ACC112 (cell line): ENCODE results near the gene PPP1R3G.

ENCODE experiments used
- H2AFZ ChIP-seq: fragments of 200-600 bp; sonication (generic); one replicate; pipeline ENCODE4 v1.6.0; 2017; ENCODE audit warnings: antibody characterized with exemption, low read length; ENCODE audit not compliant: unreplicated experiment
- H3K27ac ChIP-seq: fragments of 200-600 bp; sonication (generic); 2 replicates; pipeline ENCODE4 v1.5.1; 2014; ENCODE audit warnings: low read depth, mild to moderate bottlenecking, antibody characterized with exemption, low read length, moderate library complexity
- H3K27me3 ChIP-seq: fragments of 200-600 bp; sonication (generic); 2 replicates; pipeline ENCODE4 v1.6.1; 2014; ENCODE audit warnings: mild to moderate bottlenecking, antibody characterized with exemption, low read length, moderate library complexity, mixed read lengths; ENCODE audit not compliant: insufficient read depth
- H3K36me3 ChIP-seq: fragments of 200-600 bp; sonication (generic); 2 replicates; pipeline ENCODE4 v1.6.1; 2016; ENCODE audit warnings: mild to moderate bottlenecking, antibody characterized with exemption, low read length, moderate library complexity, mixed read lengths; ENCODE audit not compliant: insufficient read depth
- H3K4me1 ChIP-seq: fragments of 200-600 bp; sonication (generic); one replicate; pipeline ENCODE4 v1.6.1; 2016; ENCODE audit warnings: low read length, mixed read lengths; ENCODE audit not compliant: insufficient read depth, unreplicated experiment, control insufficient read depth
- H3K4me3 ChIP-seq: fragments of 200-600 bp; sonication (generic); 2 replicates; pipeline ENCODE4 v1.5.1; 2014; ENCODE audit warnings: mild to moderate bottlenecking, low read depth, low read length
- H3K79me2 ChIP-seq: fragments of 200-600 bp; sonication (generic); one replicate; pipeline ENCODE4 v1.6.0; 2016; ENCODE audit warnings: low read length; ENCODE audit not compliant: control insufficient read depth, unreplicated experiment, insufficient read depth

Gene PPP1R3G

DNA sequence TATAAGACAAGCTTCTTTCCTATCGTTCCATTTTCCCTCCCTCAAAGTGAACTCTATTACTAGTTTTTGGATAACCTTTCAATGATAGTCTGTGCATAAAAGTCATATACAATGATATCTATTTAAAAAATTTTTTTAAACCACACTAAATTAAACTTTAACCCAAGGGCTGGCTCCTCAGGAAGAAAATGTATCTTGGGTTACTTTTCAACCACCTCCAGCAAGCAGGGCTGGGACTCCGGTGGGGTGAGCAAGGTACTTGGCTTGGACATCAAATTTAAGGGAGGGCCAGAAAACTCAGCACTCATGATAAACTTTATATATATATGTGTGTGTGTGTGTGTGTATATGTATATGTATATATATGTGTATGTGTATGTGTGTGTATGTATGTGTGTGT is 13.9 kb upstream of the PPP1R3G start:
- no peak overlapping the region for H2AFZ ChIP-seq
- H3K27me3 ChIP-seq = no peaks in the 10 kb centered on the region
- H3K79me2 ChIP-seq = no peaks in the 10 kb centered on the region
- no peak overlapping the region for H3K27ac ChIP-seq
- H3K4me1 ChIP-seq = no peaks in the 10 kb centered on the region
- no peaks in the 10 kb centered on the region for H3K36me3 ChIP-seq
- H3K4me3 ChIP-seq = no peak overlapping the region

DNA sequence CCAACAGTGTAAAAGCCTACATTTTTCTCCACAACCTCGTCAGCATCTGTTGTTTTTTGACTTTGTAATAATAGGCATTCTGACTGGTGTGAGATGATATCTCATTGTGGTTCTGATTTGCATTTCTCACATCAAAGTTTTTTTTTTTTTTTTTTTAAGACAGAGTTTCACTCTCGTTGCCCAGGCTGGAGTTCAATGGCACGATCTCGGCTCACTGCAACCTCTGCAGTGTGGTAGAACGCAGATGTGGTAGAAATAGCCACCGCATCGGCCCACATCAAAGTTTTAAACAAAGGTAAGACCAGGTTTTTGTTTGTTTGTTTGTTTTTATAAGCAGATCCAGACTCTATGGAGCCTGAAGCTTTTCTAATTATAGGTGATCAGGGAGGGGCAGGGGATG is 12.7 kb upstream of the PPP1R3G start:
- Histone ChIP-seq H3K27me3 (no peaks in the 10 kb centered on the region), H3K79me2 (no peaks in the 10 kb centered on the region), H2AFZ (no peak overlapping the region), H3K27ac (no peak overlapping the region), H3K4me3 (no peak overlapping the region), H3K4me1 (no peaks in the 10 kb centered on the region), H3K36me3 (no peaks in the 10 kb centered on the region)

DNA sequence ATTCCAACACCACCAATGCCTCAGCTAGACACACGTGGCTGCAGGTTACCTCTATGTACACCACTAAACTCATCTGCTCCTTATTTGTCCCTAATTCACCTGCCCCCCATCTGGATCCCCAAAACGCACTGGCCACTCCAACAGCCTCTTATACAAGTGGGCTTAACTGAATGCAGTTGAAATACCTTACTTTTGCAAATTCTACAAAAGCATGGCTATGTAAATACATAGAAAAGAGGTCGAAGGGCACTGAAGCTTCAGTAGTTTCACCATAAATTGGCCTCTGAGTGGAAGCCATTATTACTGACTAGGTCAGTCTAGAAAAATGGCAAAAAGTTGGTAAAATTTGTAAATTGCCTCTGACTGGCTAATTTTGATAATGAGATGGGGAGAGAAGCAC is 11.1 kb upstream of the PPP1R3G start:
- no peaks in the 10 kb centered on the region for H3K4me1 ChIP-seq
- H3K36me3 ChIP-seq = no peaks in the 10 kb centered on the region
- H3K27ac ChIP-seq = no peak overlapping the region
- no peaks in the 10 kb centered on the region for H3K27me3 ChIP-seq
- no peak overlapping the region for H3K4me3 ChIP-seq
- no peak overlapping the region for H2AFZ ChIP-seq
- H3K79me2 ChIP-seq = no peaks in the 10 kb centered on the region

DNA sequence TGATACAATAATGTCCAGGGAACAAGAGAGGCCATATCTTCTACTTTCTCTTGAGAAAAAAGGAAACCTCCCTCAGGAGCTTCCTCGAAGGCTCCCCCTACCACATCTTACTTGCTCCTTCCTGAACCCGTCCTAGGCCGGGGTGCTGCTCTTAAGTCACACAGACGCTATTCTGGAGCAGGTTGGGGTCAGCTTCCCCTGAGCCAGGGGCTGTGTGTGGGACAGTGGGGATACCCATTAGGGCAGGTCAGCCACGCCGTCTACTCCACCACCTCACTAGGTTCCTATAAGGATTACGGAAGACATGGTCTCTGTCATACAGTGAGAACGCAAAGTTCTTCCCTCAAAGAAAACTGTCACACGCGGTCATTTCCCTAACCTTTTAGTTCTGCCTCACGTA is 8.2 kb upstream of the PPP1R3G start:
- no peaks in the 10 kb centered on the region for H3K79me2 ChIP-seq
- no peak overlapping the region for H3K4me3 ChIP-seq
- no peaks in the 10 kb centered on the region for H3K36me3 ChIP-seq
- H3K27me3 ChIP-seq = no peaks in the 10 kb centered on the region
- no peak overlapping the region for H3K27ac ChIP-seq
- H3K4me1 ChIP-seq = peaks cover 5% of the 10 kb centered on the region
- H2AFZ ChIP-seq = no peak overlapping the region

DNA sequence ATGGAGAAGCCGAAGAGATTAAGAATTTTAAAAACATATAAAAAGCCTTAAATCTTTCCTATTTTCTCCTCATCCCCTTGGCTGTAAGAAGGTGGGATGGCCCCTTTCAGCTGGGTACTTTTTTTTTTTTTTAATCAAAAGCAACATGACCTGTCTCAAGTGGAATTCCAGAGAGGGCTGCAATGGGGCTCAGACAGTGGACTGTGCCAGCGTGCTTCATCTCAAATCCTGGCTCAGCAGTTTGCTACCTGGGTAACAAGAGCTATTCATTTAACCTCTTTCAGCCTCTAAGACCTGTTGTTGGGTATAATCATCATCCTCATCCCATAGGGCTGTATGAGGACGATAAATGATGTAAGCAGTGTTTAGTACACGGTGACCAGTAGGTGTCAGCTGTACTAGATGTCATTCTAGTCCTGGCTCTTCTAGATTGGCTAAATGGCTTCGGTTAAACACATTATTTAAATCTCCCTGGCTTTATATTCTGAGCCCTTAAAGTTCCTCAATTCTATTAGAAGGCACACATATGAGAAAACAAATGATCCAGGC is 6.9 kb upstream of the PPP1R3G start:
- Histone ChIP-seq H3K27ac (no peak overlapping the region), H3K36me3 (no peaks in the 10 kb centered on the region), H3K27me3 (no peaks in the 10 kb centered on the region)

DNA sequence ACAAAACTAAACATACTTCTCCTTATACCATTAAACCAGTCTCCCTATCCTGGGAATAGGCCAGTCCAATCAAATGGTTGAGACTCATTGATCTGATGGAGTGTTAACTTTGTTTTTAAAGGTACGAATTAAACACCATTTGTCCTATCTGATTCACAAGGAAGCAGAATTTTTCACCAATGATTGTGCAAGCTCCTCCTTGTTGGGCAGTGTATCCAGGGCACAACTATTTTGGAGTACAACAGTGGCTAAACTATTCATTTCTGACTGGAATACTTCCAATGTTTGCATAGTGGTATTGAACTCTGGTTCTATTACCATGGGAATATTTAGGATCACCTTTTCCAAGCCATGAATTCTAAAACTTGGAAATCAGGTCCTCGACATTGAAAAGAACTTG is 5.4 kb upstream of the PPP1R3G start:
- Histone ChIP-seq H3K27ac (no peak overlapping the region), H2AFZ (no peak overlapping the region), H3K27me3 (no peaks in the 10 kb centered on the region), H3K79me2 (no peaks in the 10 kb centered on the region), H3K4me3 (no peak overlapping the region), H3K4me1 (peaks cover 20% of the 10 kb centered on the region), H3K36me3 (no peaks in the 10 kb centered on the region)

More for the DNA sequence above, 6.9 kb upstream of the PPP1R3G start:
- Histone ChIP-seq H3K4me3 (no peak overlapping the region), H2AFZ (no peak overlapping the region), H3K79me2 (no peaks in the 10 kb centered on the region), H3K4me1 (peaks cover 16% of the 10 kb centered on the region)

DNA sequence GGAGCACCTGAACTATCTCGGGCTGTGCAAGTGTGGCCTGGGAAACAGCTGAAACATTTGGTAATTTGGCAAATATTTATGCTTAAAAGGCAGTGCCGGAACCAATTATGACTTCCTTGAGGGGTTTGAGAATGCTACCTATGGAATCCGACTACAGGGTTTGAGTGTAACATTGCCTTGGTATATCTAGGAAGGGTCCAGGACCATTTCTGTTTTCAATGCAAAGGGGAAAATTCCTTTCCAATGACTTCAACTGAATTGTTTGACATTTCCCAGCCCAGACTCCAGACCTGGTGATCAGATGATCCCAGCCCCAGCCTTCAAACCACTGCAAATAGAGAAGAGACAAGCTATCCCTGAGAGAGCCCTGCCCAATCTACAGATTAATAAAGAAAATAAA is 4.6 kb upstream of the PPP1R3G start:
- no peak overlapping the region for H3K27ac ChIP-seq
- H3K4me3 ChIP-seq = no peak overlapping the region
- H3K79me2 ChIP-seq = no peaks in the 10 kb centered on the region
- H2AFZ ChIP-seq = no peak overlapping the region
- H3K4me1 ChIP-seq = peaks cover 20% of the 10 kb centered on the region
- H3K36me3 ChIP-seq = no peaks in the 10 kb centered on the region
- no peaks in the 10 kb centered on the region for H3K27me3 ChIP-seq

DNA sequence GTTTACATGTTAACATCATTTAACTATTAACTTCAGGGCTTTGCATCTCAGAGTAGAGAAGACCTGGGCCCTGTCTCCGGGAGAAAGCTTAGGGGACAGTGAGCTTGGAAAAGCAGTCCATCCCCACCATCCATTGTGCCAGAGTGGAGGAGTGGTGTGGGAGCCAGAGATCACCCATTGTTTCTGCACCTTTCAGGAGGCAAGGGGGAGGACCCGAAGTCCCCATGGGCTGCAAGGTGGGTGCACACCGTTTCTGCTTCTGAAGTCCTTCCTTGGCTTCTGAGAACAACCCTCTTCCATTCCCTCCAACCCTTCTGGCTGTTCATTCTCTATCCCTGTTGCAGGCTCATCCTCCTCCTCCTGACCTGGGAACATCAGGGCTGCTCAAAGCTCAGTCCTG is 4.0 kb upstream of the PPP1R3G start:
- no peak overlapping the region for H3K27ac ChIP-seq
- H3K27me3 ChIP-seq = no peaks in the 10 kb centered on the region
- no peak overlapping the region for H3K4me3 ChIP-seq
- H2AFZ ChIP-seq = no peak overlapping the region
- H3K36me3 ChIP-seq = no peaks in the 10 kb centered on the region
- peaks cover 20% of the 10 kb centered on the region for H3K4me1 ChIP-seq
- no peaks in the 10 kb centered on the region for H3K79me2 ChIP-seq

DNA sequence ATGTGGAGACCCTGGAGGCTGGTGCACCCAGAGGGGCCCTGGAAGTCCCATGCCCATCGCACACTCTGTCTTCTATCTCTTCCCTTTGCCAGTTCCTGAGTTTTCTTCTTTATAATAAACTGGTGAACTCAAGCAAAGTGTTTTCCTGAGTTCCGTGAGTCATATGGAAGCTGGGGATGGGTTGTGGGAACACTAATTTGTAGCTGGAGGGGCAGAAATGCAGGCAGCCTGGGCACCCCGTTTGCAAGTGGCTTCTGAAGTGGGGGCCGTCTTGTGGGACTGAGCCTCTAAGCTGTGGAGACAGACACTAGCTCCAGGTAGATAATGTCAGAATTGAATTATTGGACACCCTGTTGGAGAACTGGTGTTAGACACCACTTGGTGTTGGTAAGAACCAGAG is 3.2 kb upstream of the PPP1R3G start:
- no peak overlapping the region for H2AFZ ChIP-seq
- H3K79me2 ChIP-seq = no peaks in the 10 kb centered on the region
- H3K27me3 ChIP-seq = no peaks in the 10 kb centered on the region
- H3K4me1 ChIP-seq = peaks cover 20% of the 10 kb centered on the region
- H3K36me3 ChIP-seq = no peaks in the 10 kb centered on the region
- H3K4me3 ChIP-seq = no peak overlapping the region
- peak overlapping the region; percentile 36 for H3K27ac ChIP-seq

DNA sequence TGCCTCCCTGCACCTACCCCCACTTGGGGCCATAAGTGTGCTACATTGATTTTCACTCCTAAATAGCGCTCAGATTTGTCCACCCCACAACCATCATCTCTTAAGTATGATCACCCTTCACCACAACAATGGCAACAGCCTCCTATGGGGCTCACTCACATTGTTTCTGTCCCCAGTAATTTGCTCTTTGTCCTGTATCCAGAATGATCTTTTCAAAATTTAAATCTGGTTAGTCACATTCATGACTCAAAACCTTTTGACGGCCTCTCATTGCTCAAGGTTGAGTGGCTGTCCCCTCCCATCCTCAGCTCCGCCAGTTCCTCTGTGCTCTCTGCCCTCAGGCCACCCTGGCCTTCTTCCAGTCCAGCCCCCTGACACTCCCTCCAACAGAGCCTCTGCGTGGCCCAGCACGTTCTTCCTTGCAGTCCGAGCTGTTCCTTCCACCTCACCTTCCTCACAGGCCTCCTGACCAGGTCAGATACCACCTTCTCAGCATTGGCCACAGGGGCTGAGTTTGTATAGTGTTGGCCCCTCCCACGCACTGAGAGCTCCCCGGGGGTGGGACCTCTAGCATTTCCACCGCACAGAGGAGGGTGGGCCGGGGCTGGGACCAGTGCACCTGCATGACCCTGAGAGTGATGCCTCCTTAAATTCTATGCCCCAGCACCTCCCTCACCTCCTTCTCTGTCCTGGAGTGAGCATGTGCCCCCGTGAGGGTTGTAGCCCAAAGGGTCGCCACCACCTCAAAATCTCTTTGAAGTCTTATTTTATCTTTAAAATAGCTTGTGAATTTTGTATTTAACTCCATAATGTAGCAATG is 2.4 kb upstream of the PPP1R3G start:
- no peak overlapping the region for H2AFZ ChIP-seq
- H3K27ac ChIP-seq = peak overlapping the region; percentile 36
- H3K4me3 ChIP-seq = peak overlapping the region; percentile 30; the same call in 1 of the 2 replicates
- no peaks in the 10 kb centered on the region for H3K36me3 ChIP-seq
- peaks cover 20% of the 10 kb centered on the region for H3K4me1 ChIP-seq
- H3K79me2 ChIP-seq = no peaks in the 10 kb centered on the region
- no peaks in the 10 kb centered on the region for H3K27me3 ChIP-seq

DNA sequence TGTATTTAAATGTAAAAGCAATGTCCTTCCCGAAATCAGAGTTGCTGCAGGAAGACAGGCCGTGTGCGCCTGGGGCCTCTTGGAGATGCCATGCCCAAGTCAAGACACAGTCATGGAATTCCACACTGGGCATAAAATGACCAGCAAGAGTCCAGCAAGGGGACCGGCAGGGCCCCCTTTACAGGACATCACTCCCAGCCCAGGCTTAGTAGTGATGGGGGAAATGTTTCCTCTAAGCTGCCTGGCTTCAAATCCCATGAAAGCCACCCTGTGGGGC is 1.9 kb upstream of the PPP1R3G start:
- no peaks in the 10 kb centered on the region for H3K27me3 ChIP-seq
- peaks cover 20% of the 10 kb centered on the region for H3K4me1 ChIP-seq
- H3K36me3 ChIP-seq = no peaks in the 10 kb centered on the region
- H3K27ac ChIP-seq = no peak overlapping the region
- H3K4me3 ChIP-seq = no peak overlapping the region
- no peaks in the 10 kb centered on the region for H3K79me2 ChIP-seq
- no peak overlapping the region for H2AFZ ChIP-seq
